ENCODE data around the gene TMEM242.

The TMEM242 gene

DNA sequence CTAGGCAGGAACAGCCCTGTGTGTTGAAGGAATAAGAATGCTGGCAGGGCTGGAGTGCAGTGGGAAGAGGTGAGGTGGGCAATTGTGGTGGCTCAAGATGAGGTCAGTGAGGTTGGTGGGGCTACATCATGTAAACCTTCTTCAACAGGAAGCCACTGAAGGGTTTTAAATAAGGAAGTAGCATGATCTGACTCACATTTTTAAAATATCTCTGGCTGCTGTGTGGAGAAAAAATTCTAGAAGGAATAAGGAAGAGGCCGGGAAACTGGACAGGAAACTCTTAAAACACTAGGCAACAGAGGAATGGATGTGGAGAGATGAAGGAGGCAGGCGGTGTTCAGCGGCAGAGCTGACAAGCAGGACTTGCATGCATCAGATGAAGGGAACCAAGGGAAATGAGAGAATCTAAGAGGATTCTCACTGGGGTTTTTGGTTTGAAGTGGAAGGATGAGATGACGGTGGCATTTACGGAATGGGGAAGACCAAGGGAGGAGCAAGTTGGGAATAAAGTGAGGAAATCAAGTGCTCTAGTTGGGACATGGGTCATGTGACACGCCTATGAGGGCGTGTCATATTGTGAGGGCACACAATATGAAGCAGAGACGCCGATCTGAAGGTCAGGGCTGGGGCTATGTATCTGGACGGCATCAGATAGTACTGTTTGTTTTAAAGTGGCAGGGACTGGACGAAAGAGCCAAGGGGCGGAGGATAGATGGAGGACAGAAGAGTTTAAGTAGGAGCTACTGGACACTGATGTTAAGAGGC is 18.2 kb downstream of the TMEM242 start:
- no peak overlapping the region for H3K4me2 ChIP-seq (ENCODE audit: low read length)
- H3K27ac ChIP-seq (ENCODE audit: low read depth, low read length): no peak overlapping the region
- no peaks in the 10 kb centered on the region for H3K9me2 ChIP-seq (replicated peaks; ENCODE audit: control insufficient read depth, low read length)
- TF ChIP-seq CTCF (IDR thresholded peaks at IDR 0.05; ENCODE audit: low read depth, low read length, poor library complexity, severe bottlenecking) (no peak), EZH2phosphoT487 (IDR thresholded peaks at IDR 0.05; ENCODE audit: borderline replicate concordance, low read length) (no peak)
- no peaks in the 10 kb centered on the region for H3K79me2 ChIP-seq (ENCODE audit: control insufficient read depth, low read length)
- no peaks in the 10 kb centered on the region for H3K9me3 ChIP-seq (ENCODE audit: control insufficient read depth, insufficient read depth, low read length)
- peaks cover 8% of the 10 kb centered on the region for H3K4me1 ChIP-seq (ENCODE audit: control insufficient read depth, low read length)
- no peaks in the 10 kb centered on the region for H4K20me1 ChIP-seq (ENCODE audit: control insufficient read depth, insufficient read depth, low read depth, low read length)
- no peaks in the 10 kb centered on the region for H3K36me3 ChIP-seq (ENCODE audit: control insufficient read depth, low read length)
- H3K27me3 ChIP-seq (ENCODE audit: control insufficient read depth, low read length): no peaks in the 10 kb centered on the region
- H3K4me3 ChIP-seq (ENCODE audit: low read length): no peak overlapping the region
- no peaks in the 10 kb centered on the region for H3F3A ChIP-seq (ENCODE audit: control insufficient read depth, insufficient read depth)

- no peaks in the 10 kb centered on the region for H3K9me2 ChIP-seq (replicated peaks; ENCODE audit: control insufficient read depth, low read length)
- H3K27ac ChIP-seq (ENCODE audit: low read depth, low read length): no peak overlapping the region
- TF ChIP-seq EZH2phosphoT487 (IDR thresholded peaks at IDR 0.05; ENCODE audit: borderline replicate concordance, low read length) (no peak), CTCF (IDR thresholded peaks at IDR 0.05; ENCODE audit: low read depth, low read length, poor library complexity, severe bottlenecking) (no peak)
- H4K20me1 ChIP-seq (ENCODE audit: control insufficient read depth, insufficient read depth, low read depth, low read length): no peaks in the 10 kb centered on the region
- H3K36me3 ChIP-seq (ENCODE audit: control insufficient read depth, low read length): no peaks in the 10 kb centered on the region
- H3K4me1 ChIP-seq (ENCODE audit: control insufficient read depth, low read length): peaks cover 13% of the 10 kb centered on the region
- H3K9me3 ChIP-seq (ENCODE audit: control insufficient read depth, insufficient read depth, low read length): no peaks in the 10 kb centered on the region
- H3K4me3 ChIP-seq (ENCODE audit: low read length): no peak overlapping the region
- no peaks in the 10 kb centered on the region for H3F3A ChIP-seq (ENCODE audit: control insufficient read depth, insufficient read depth)
- no peaks in the 10 kb centered on the region for H3K27me3 ChIP-seq (ENCODE audit: control insufficient read depth, low read length)
- no peaks in the 10 kb centered on the region for H3K79me2 ChIP-seq (ENCODE audit: control insufficient read depth, low read length)
- H3K4me2 ChIP-seq (ENCODE audit: low read length): no peak overlapping the region
Measured at GRCh38 chr6:157302736-157303135, 20.6 kb downstream of the TMEM242 start.

DNA sequence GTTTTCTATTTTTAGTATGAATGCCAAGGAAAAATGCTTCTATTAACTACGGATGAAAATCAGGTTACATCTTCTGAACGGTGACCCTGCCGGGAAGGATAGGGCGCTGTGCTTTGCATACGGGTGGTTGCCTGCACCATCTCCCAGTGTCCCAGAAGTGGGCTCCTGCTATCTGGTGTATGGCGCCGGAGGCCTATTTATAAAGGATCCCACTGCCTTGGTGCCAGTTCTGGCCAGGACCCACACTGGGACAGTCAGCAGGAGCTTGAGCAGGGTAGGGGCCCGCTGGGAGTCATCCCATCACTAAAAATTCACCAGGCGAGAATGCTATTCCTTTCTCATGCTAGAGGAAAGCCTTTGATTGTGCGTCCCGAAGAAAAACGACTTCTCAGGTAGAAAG is 22.9 kb downstream of the TMEM242 start:
- Histone ChIP-seq H3K9me2 (replicated peaks; ENCODE audit: control insufficient read depth, low read length) (no peaks in the 10 kb centered on the region), H3K36me3 (ENCODE audit: control insufficient read depth, low read length) (no peaks in the 10 kb centered on the region), H3K4me2 (ENCODE audit: low read length) (no peak overlapping the region), H4K20me1 (ENCODE audit: control insufficient read depth, insufficient read depth, low read depth, low read length) (no peaks in the 10 kb centered on the region), H3K4me3 (ENCODE audit: low read length) (no peak overlapping the region), H3K79me2 (ENCODE audit: control insufficient read depth, low read length) (no peaks in the 10 kb centered on the region), H3K9me3 (ENCODE audit: control insufficient read depth, insufficient read depth, low read length) (no peaks in the 10 kb centered on the region), H3K27ac (ENCODE audit: low read depth, low read length) (no peak overlapping the region), H3F3A (ENCODE audit: control insufficient read depth, insufficient read depth) (no peaks in the 10 kb centered on the region), H3K27me3 (ENCODE audit: control insufficient read depth, low read length) (no peaks in the 10 kb centered on the region), H3K4me1 (ENCODE audit: control insufficient read depth, low read length) (peaks cover 13% of the 10 kb centered on the region)
- TF ChIP-seq EZH2phosphoT487 (IDR thresholded peaks at IDR 0.05; ENCODE audit: borderline replicate concordance, low read length): no peak
- no peak for TF ChIP-seq CTCF (IDR thresholded peaks at IDR 0.05; ENCODE audit: low read depth, low read length, poor library complexity, severe bottlenecking)

Data from DOHH2 (cell line).